Measurements from ENCODE around the gene HOXA4.

The HOXA4 gene

GRCh38 chr7:27101171-27101956 is 29.2 kb downstream of the HOXA4 start:
- H3K27me3 Mint-ChIP-seq: peaks cover 97% of the 10 kb centered on the region
- H3K4me1 Mint-ChIP-seq: peaks cover 16% of the 10 kb centered on the region
- no peak overlapping the region for H3K4me3 Mint-ChIP-seq
- DNase-seq: no peak
- CTCF ChIA-PET: no interaction called here
- H3K27ac Mint-ChIP-seq: no peak overlapping the region
- H3K36me3 Mint-ChIP-seq: peaks cover 6% of the 10 kb centered on the region
- H3K9me3 Mint-ChIP-seq: no peaks in the 10 kb centered on the region

- Mint-ChIP-seq H3K4me1 (peaks cover 17% of the 10 kb centered on the region), H3K27me3 (peaks cover 100% of the 10 kb centered on the region), H3K27ac (no peak overlapping the region), H3K9me3 (no peaks in the 10 kb centered on the region), H3K4me3 (no peak overlapping the region), H3K36me3 (peaks cover 6% of the 10 kb centered on the region)
- CTCF ChIA-PET: no interaction called here
- no peak for DNase-seq
Observed at GRCh38 chr7:27100694-27101170, 29.8 kb downstream of the HOXA4 start.

- Mint-ChIP-seq H3K36me3 (peaks cover 6% of the 10 kb centered on the region), H3K4me3 (no peak overlapping the region), H3K27me3 (peaks cover 100% of the 10 kb centered on the region), H3K4me1 (peaks cover 22% of the 10 kb centered on the region), H3K27ac (no peak overlapping the region), H3K9me3 (no peaks in the 10 kb centered on the region)
- CTCF ChIA-PET: no interaction called here
- DNase-seq: no peak
Observed at GRCh38 chr7:27099453-27100370, 30.8 kb downstream of the HOXA4 start.

- no peaks in the 10 kb centered on the region for H3K9me3 Mint-ChIP-seq
- CTCF ChIA-PET: interaction anchor here (0.9 kb wide), 1 partner anchor 62 kb away, joined by 4 read pairs; no protein-coding TSS in a partner anchor
- H3K27me3 Mint-ChIP-seq: peaks cover 100% of the 10 kb centered on the region
- no peak overlapping the region for H3K27ac Mint-ChIP-seq
- no peak for DNase-seq
- H3K4me1 Mint-ChIP-seq: peaks cover 22% of the 10 kb centered on the region
- peaks cover 6% of the 10 kb centered on the region for H3K36me3 Mint-ChIP-seq
- H3K4me3 Mint-ChIP-seq: no peak overlapping the region
Observed at GRCh38 chr7:27098578-27099451, 31.7 kb downstream of the HOXA4 start.

GRCh38 chr7:27097686-27098577 is 32.6 kb downstream of the HOXA4 start:
- Mint-ChIP-seq H3K36me3 (peaks cover 6% of the 10 kb centered on the region), H3K4me1 (peaks cover 22% of the 10 kb centered on the region), H3K27ac (no peak overlapping the region), H3K9me3 (no peaks in the 10 kb centered on the region), H3K4me3 (peak overlapping the region; percentile 83), H3K27me3 (peaks cover 96% of the 10 kb centered on the region)
- CTCF ChIA-PET: interaction anchor here (0.9 to 1.0 kb wide), 2 partner anchors 54 to 63 kb away, joined by 4 read pairs; partner anchors contain the start of gene HOXA3
- DNase-seq: no peak

GRCh38 chr7:27096768-27097514 is 33.6 kb downstream of the HOXA4 start:
- peak; percentile 27 for DNase-seq
- CTCF ChIA-PET: interaction anchor here (0.7 to 1.6 kb wide), 4 partner anchors 54 to 238 kb away, joined by 3 to 6 read pairs (median 4); partner anchors contain the start of gene HOXA3
- Mint-ChIP-seq H3K27me3 (peaks cover 95% of the 10 kb centered on the region), H3K4me1 (peaks cover 18% of the 10 kb centered on the region), H3K4me3 (peak overlapping the region; percentile 83), H3K27ac (peak overlapping the region; percentile 8), H3K9me3 (no peaks in the 10 kb centered on the region), H3K36me3 (peaks cover 6% of the 10 kb centered on the region)

- Mint-ChIP-seq H3K4me3 (peak within 1 kb of the TSS; percentile 83), H3K36me3 (peaks cover 6% of the 10 kb centered on the region), H3K27ac (peak within 1 kb of the TSS; percentile 82), H3K4me1 (peaks cover 19% of the 10 kb centered on the region), H3K9me3 (no peaks in the 10 kb centered on the region), H3K27me3 (peaks cover 95% of the 10 kb centered on the region)
- peak; percentile 83 for DNase-seq
- CTCF ChIA-PET: interaction anchor here (0.7 to 1.6 kb wide), 4 partner anchors 55 to 237 kb away, joined by 3 to 6 read pairs (median 4); partner anchors contain the start of gene HOXA3
Observed at GRCh38 chr7:27095897-27096767, 34.4 kb downstream of the HOXA4 start, which contains the start of gene HOXA1. TSS of gene HOXA1 (minus strand) at chr7:27096000. CDS start at chr7:27095912, 88 bp downstream.

- Mint-ChIP-seq H3K27ac (peak overlapping the region; percentile 82), H3K4me1 (peaks cover 19% of the 10 kb centered on the region), H3K9me3 (no peaks in the 10 kb centered on the region), H3K36me3 (peaks cover 5% of the 10 kb centered on the region), H3K4me3 (peak overlapping the region; percentile 83), H3K27me3 (peaks cover 95% of the 10 kb centered on the region)
- DNase-seq: peak; percentile 29
- CTCF ChIA-PET: interaction anchor here (1.2 to 1.6 kb wide), 2 partner anchors 54 to 56 kb away, joined by 3 to 6 read pairs; no protein-coding TSS in a partner anchor
Observed at GRCh38 chr7:27095050-27095896, 35.3 kb downstream of the HOXA4 start.

- Mint-ChIP-seq H3K27me3 (peaks cover 94% of the 10 kb centered on the region), H3K4me3 (peak overlapping the region; percentile 11), H3K36me3 (peaks cover 1% of the 10 kb centered on the region), H3K4me1 (peaks cover 19% of the 10 kb centered on the region), H3K27ac (no peak overlapping the region), H3K9me3 (no peaks in the 10 kb centered on the region)
- CTCF ChIA-PET: interaction anchor here (1.2 kb wide), 1 partner anchor 55 kb away, joined by 3 read pairs; no protein-coding TSS in a partner anchor
- no peak for DNase-seq
Observed at GRCh38 chr7:27094304-27095049, 36.1 kb downstream of the HOXA4 start.

- Mint-ChIP-seq H3K27ac (no peak overlapping the region), H3K9me3 (no peaks in the 10 kb centered on the region), H3K4me3 (no peak overlapping the region), H3K27me3 (peaks cover 94% of the 10 kb centered on the region), H3K4me1 (peaks cover 19% of the 10 kb centered on the region), H3K36me3 (no peaks in the 10 kb centered on the region)
- no peak for DNase-seq
- CTCF ChIA-PET: interaction anchor here (0.9 kb wide), 1 partner anchor 57 kb away, joined by 3 read pairs; no protein-coding TSS in a partner anchor
Observed at GRCh38 chr7:27093184-27093895, 37.2 kb downstream of the HOXA4 start.
